ENCODE measurements around the gene UGT2A2.
A peak's percentile ranks its signal among the peaks of the same experiment; 100 is the strongest.

The UGT2A2 gene

DNA sequence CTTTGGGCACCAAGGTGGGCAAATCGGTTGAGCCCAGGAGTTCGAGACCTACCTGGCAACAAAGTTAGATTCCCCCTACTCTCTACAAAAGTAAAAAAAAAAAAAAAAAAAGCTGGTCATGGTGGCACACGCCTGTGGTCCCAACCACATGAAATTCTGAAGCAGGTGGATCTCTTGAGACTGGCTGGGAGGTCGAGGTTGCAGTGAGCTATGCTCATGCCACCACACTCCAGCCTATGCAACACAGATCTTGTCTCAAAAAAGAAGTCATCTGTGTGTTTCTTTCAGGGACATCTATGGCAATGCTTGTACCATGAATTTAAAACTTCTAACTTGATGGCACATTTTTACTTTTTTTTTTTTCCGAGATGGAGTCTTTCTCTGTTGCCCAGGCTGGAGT lies 55.3 kb downstream of the UGT2A2 start:
- Histone ChIP-seq H3K36me3 (replicated peaks in 1 of 2; ENCODE audit: control insufficient read depth in 2 of 2, insufficient read depth in 2 of 2, low read length in 2 of 2) (no peaks in the 10 kb centered on the region), H4K91ac (ENCODE audit: low read depth, low read length, poor library complexity) (no peak overlapping the region), H3K23ac (ENCODE audit: low read depth, low read length, poor library complexity) (no peak overlapping the region), H3K14ac (ENCODE audit: low read length) (peak overlapping the region; percentile 21), H2BK5ac (ENCODE audit: low read length) (no peak overlapping the region), H2BK120ac (ENCODE audit: low read depth, low read length) (no peak overlapping the region), H4K8ac (ENCODE audit: low read depth, low read length) (no peak overlapping the region), H3K27me3 (ENCODE audit: control insufficient read depth in 3 of 3, insufficient read depth in 3 of 3, low read depth in 1 of 3, low read length in 3 of 3) (no peaks in the 10 kb centered on the region), H3K27ac (replicated peaks; ENCODE audit: low read length) (no peak overlapping the region), H3K18ac (ENCODE audit: low read length) (no peak overlapping the region), H3K79me1 (ENCODE audit: low read depth, low read length) (no peaks in the 10 kb centered on the region), H2AFZ (ENCODE audit: low read length) (no peak overlapping the region), H3K4me3 (ENCODE audit: low read length in 2 of 2) (no peak overlapping the region), H3K4me2 (ENCODE audit: insufficient read depth, low read length, poor library complexity, severe bottlenecking) (no peak overlapping the region), H3K4me1 (ENCODE audit: control insufficient read depth in 2 of 2, insufficient read depth in 1 of 2, low read depth in 1 of 2, low read length in 2 of 2) (no peaks in the 10 kb centered on the region), H2BK12ac (ENCODE audit: low read length) (no peak overlapping the region), H2BK15ac (ENCODE audit: low read length) (no peak overlapping the region), H2AK5ac (ENCODE audit: low read depth, low read length) (no peak overlapping the region), H3K9me3 (replicated peaks in 1 of 2; ENCODE audit: control insufficient read depth in 2 of 2, insufficient read depth in 1 of 2, low read depth in 1 of 2, low read length in 2 of 2) (no peaks in the 10 kb centered on the region), H3K9ac (ENCODE audit: low read depth, low read length, poor library complexity) (no peak overlapping the region), H3K4ac (ENCODE audit: low read length) (no peak overlapping the region)
- no CpG with 5 or more reads among the region's 5 CpGs for WGBS, 2 donors (ENCODE audit: extremely low coverage in 2 of 2, insufficient read length in 2 of 2, insufficient replicate concordance in 1 of 2)
- no peak for DNase-seq (ENCODE audit: low spot score)

DNA sequence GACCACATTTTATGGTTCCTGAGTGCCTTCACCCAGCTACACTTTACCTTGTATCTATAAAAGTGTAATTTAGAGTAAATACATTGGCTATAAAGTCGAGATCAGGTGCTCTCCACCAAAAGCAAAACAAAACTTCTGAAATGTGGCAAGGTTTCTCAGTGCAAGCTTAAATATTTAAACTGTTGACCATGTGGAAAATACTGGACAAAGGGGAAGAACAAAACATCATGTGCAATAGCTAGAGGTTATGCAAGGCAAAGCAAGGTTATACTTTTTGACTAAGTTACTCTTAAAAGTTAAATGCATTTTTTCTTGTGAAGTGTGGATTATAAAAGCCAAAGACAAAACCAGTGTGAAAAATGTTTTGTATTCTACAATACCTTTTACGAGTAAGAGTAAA lies 55.9 kb downstream of the UGT2A2 start:
- no peaks in the 10 kb centered on the region for H3K4me1 ChIP-seq (ENCODE audit: control insufficient read depth in 2 of 2, insufficient read depth in 1 of 2, low read depth in 1 of 2, low read length in 2 of 2)
- no peak overlapping the region for H2BK12ac ChIP-seq (ENCODE audit: low read length)
- no peak for DNase-seq (ENCODE audit: low spot score)
- H3K9ac ChIP-seq (ENCODE audit: low read depth, low read length, poor library complexity): no peak overlapping the region
- H3K27ac ChIP-seq (replicated peaks; ENCODE audit: low read length): no peak overlapping the region
- H2BK120ac ChIP-seq (ENCODE audit: low read depth, low read length): no peak overlapping the region
- H2BK5ac ChIP-seq (ENCODE audit: low read length): no peak overlapping the region
- H2BK15ac ChIP-seq (ENCODE audit: low read length): no peak overlapping the region
- no peak overlapping the region for H3K18ac ChIP-seq (ENCODE audit: low read length)
- no peak overlapping the region for H2AFZ ChIP-seq (ENCODE audit: low read length)
- H3K4ac ChIP-seq (ENCODE audit: low read length): no peak overlapping the region
- no peak overlapping the region for H3K14ac ChIP-seq (ENCODE audit: low read length)
- WGBS, 2 donors (ENCODE audit: extremely low coverage in 2 of 2, insufficient read length in 2 of 2, insufficient replicate concordance in 1 of 2): no CpG with 5 or more reads among the region's 2 CpGs
- H3K9me3 ChIP-seq (replicated peaks in 1 of 2; ENCODE audit: control insufficient read depth in 2 of 2, insufficient read depth in 1 of 2, low read depth in 1 of 2, low read length in 2 of 2): no peaks in the 10 kb centered on the region
- no peak overlapping the region for H3K23ac ChIP-seq (ENCODE audit: low read depth, low read length, poor library complexity)
- H3K4me2 ChIP-seq (ENCODE audit: insufficient read depth, low read length, poor library complexity, severe bottlenecking): no peak overlapping the region
- H3K36me3 ChIP-seq (replicated peaks in 1 of 2; ENCODE audit: control insufficient read depth in 2 of 2, insufficient read depth in 2 of 2, low read length in 2 of 2): no peaks in the 10 kb centered on the region
- no peak overlapping the region for H4K91ac ChIP-seq (ENCODE audit: low read depth, low read length, poor library complexity)
- H4K8ac ChIP-seq (ENCODE audit: low read depth, low read length): no peak overlapping the region
- H3K27me3 ChIP-seq (ENCODE audit: control insufficient read depth in 3 of 3, insufficient read depth in 3 of 3, low read depth in 1 of 3, low read length in 3 of 3): no peaks in the 10 kb centered on the region
- H3K4me3 ChIP-seq (ENCODE audit: low read length in 2 of 2): no peak overlapping the region
- no peak overlapping the region for H2AK5ac ChIP-seq (ENCODE audit: low read depth, low read length)
- H3K79me1 ChIP-seq (ENCODE audit: low read depth, low read length): no peaks in the 10 kb centered on the region

GRCh38 chr4:69577245-69577644 lies 62.2 kb downstream of the UGT2A2 start:
- Histone ChIP-seq H3K4ac (ENCODE audit: low read length) (no peak overlapping the region), H2BK120ac (ENCODE audit: low read depth, low read length) (no peak overlapping the region), H3K4me3 (ENCODE audit: low read length in 2 of 2) (no peak overlapping the region), H2BK12ac (ENCODE audit: low read length) (no peak overlapping the region), H3K36me3 (replicated peaks in 1 of 2; ENCODE audit: control insufficient read depth in 2 of 2, insufficient read depth in 2 of 2, low read length in 2 of 2) (no peaks in the 10 kb centered on the region), H3K9me3 (replicated peaks in 1 of 2; ENCODE audit: control insufficient read depth in 2 of 2, insufficient read depth in 1 of 2, low read depth in 1 of 2, low read length in 2 of 2) (no peaks in the 10 kb centered on the region), H2BK15ac (ENCODE audit: low read length) (no peak overlapping the region), H3K9ac (ENCODE audit: low read depth, low read length, poor library complexity) (no peak overlapping the region), H4K91ac (ENCODE audit: low read depth, low read length, poor library complexity) (no peak overlapping the region), H2BK5ac (ENCODE audit: low read length) (no peak overlapping the region), H2AK5ac (ENCODE audit: low read depth, low read length) (no peak overlapping the region), H3K27ac (replicated peaks; ENCODE audit: low read length) (no peak overlapping the region), H4K8ac (ENCODE audit: low read depth, low read length) (no peak overlapping the region), H3K14ac (ENCODE audit: low read length) (no peak overlapping the region), H3K27me3 (ENCODE audit: control insufficient read depth in 3 of 3, insufficient read depth in 3 of 3, low read depth in 1 of 3, low read length in 3 of 3) (no peaks in the 10 kb centered on the region), H3K4me1 (ENCODE audit: control insufficient read depth in 2 of 2, insufficient read depth in 1 of 2, low read depth in 1 of 2, low read length in 2 of 2) (no peaks in the 10 kb centered on the region), H3K4me2 (ENCODE audit: insufficient read depth, low read length, poor library complexity, severe bottlenecking) (no peak overlapping the region), H3K18ac (ENCODE audit: low read length) (no peak overlapping the region), H3K79me1 (ENCODE audit: low read depth, low read length) (no peaks in the 10 kb centered on the region), H2AFZ (ENCODE audit: low read length) (no peak overlapping the region), H3K23ac (ENCODE audit: low read depth, low read length, poor library complexity) (no peak overlapping the region)
- no CpG with 5 or more reads among the region's 1 CpG for WGBS, 2 donors (ENCODE audit: extremely low coverage in 2 of 2, insufficient read length in 2 of 2, insufficient replicate concordance in 1 of 2)
- DNase-seq (ENCODE audit: low spot score): no peak

- DNase-seq (ENCODE audit: low spot score): no peak
- H3K4me1 ChIP-seq (ENCODE audit: control insufficient read depth in 2 of 2, insufficient read depth in 1 of 2, low read depth in 1 of 2, low read length in 2 of 2): no peaks in the 10 kb centered on the region
- no peak overlapping the region for H3K4me2 ChIP-seq (ENCODE audit: insufficient read depth, low read length, poor library complexity, severe bottlenecking)
- no CpG with 5 or more reads among the region's 24 CpGs for WGBS, 2 donors (ENCODE audit: extremely low coverage in 2 of 2, insufficient read length in 2 of 2, insufficient replicate concordance in 1 of 2)
- H3K36me3 ChIP-seq (replicated peaks in 1 of 2; ENCODE audit: control insufficient read depth in 2 of 2, insufficient read depth in 2 of 2, low read length in 2 of 2): no peaks in the 10 kb centered on the region
- H3K14ac ChIP-seq (ENCODE audit: low read length): no peak overlapping the region
- peak overlapping the region in 1 of 2 donors; percentile 41 for H3K4me3 ChIP-seq (ENCODE audit: low read length in 2 of 2)
- peak overlapping the region; percentile 43 for H4K8ac ChIP-seq (ENCODE audit: low read depth, low read length)
- no peak overlapping the region for H4K91ac ChIP-seq (ENCODE audit: low read depth, low read length, poor library complexity)
- H3K9me3 ChIP-seq (replicated peaks in 1 of 2; ENCODE audit: control insufficient read depth in 2 of 2, insufficient read depth in 1 of 2, low read depth in 1 of 2, low read length in 2 of 2): no peaks in the 10 kb centered on the region
- no peak overlapping the region for H3K18ac ChIP-seq (ENCODE audit: low read length)
- H2BK120ac ChIP-seq (ENCODE audit: low read depth, low read length): no peak overlapping the region
- H3K27me3 ChIP-seq (ENCODE audit: control insufficient read depth in 3 of 3, insufficient read depth in 3 of 3, low read depth in 1 of 3, low read length in 3 of 3): no peaks in the 10 kb centered on the region
- no peak overlapping the region for H3K27ac ChIP-seq (replicated peaks; ENCODE audit: low read length)
- H3K9ac ChIP-seq (ENCODE audit: low read depth, low read length, poor library complexity): no peak overlapping the region
- no peak overlapping the region for H2AK5ac ChIP-seq (ENCODE audit: low read depth, low read length)
- no peak overlapping the region for H2BK15ac ChIP-seq (ENCODE audit: low read length)
- no peak overlapping the region for H2AFZ ChIP-seq (ENCODE audit: low read length)
- no peak overlapping the region for H2BK5ac ChIP-seq (ENCODE audit: low read length)
- H3K4ac ChIP-seq (ENCODE audit: low read length): no peak overlapping the region
- H2BK12ac ChIP-seq (ENCODE audit: low read length): peak overlapping the region; percentile 22
- H3K79me1 ChIP-seq (ENCODE audit: low read depth, low read length): no peaks in the 10 kb centered on the region
- peak overlapping the region; percentile 73 for H3K23ac ChIP-seq (ENCODE audit: low read depth, low read length, poor library complexity)
These were observed 63.1 kb downstream of the UGT2A2 start for GRCh38 chr4:69576251-69576877.
